Epidermal melanocyte (primary cell): ENCODE data around the gene TBC1D22A.

Experiments
- DNase-seq: peaks from one replicate; pipeline ENCODE4 v3.0.0; 2011; ENCODE audit warnings: low spot score; ENCODE audit not compliant: insufficient read length

Gene TBC1D22A

GRCh38 chr22:46834021-46834737 lies 71.7 kb downstream of the TBC1D22A start:
- DNase-seq = no peak

GRCh38 chr22:46835288-46835687 lies 72.8 kb downstream of the TBC1D22A start:
- no peak for DNase-seq

GRCh38 chr22:46835693-46836092 lies 73.2 kb downstream of the TBC1D22A start:
- no peak for DNase-seq

GRCh38 chr22:46841522-46841921 lies 79.1 kb downstream of the TBC1D22A start:
- DNase-seq = no peak

GRCh38 chr22:46842606-46843005 lies 80.2 kb downstream of the TBC1D22A start:
- no peak for DNase-seq

GRCh38 chr22:46843821-46844255 lies 81.4 kb downstream of the TBC1D22A start:
- no peak for DNase-seq

- DNase-seq = no peak
Observed at GRCh38 chr22:46844606-46845210, 82.3 kb downstream of the TBC1D22A start.

GRCh38 chr22:46845296-46846149 lies 83.1 kb downstream of the TBC1D22A start:
- DNase-seq = no peak

GRCh38 chr22:46846150-46846831 lies 83.8 kb downstream of the TBC1D22A start:
- no peak for DNase-seq

- DNase-seq = no peak
Observed at GRCh38 chr22:46846832-46847355, 84.4 kb downstream of the TBC1D22A start.

- no peak for DNase-seq
Observed at GRCh38 chr22:46848197-46848596, 85.7 kb downstream of the TBC1D22A start.

- DNase-seq = no peak
Observed at GRCh38 chr22:46849101-46849500, 86.7 kb downstream of the TBC1D22A start.

GRCh38 chr22:46849951-46850350 lies 87.5 kb downstream of the TBC1D22A start:
- DNase-seq = no peak

GRCh38 chr22:46851311-46851710 lies 88.9 kb downstream of the TBC1D22A start:
- DNase-seq = no peak

- no peak for DNase-seq
Observed at GRCh38 chr22:46851941-46852340, 89.5 kb downstream of the TBC1D22A start.

GRCh38 chr22:46852771-46853170 lies 90.3 kb downstream of the TBC1D22A start:
- DNase-seq = no peak

- DNase-seq = no peak
Observed at GRCh38 chr22:46853191-46853590, 90.7 kb downstream of the TBC1D22A start.

GRCh38 chr22:46854125-46854870 lies 91.8 kb downstream of the TBC1D22A start:
- DNase-seq = no peak

GRCh38 chr22:46855681-46856080 lies 93.2 kb downstream of the TBC1D22A start:
- no peak for DNase-seq

- no peak for DNase-seq
Observed at GRCh38 chr22:46856661-46857060, 94.2 kb downstream of the TBC1D22A start.
